CD4-positive, alpha-beta T cell (primary cell): ENCODE data around the gene TMEM107. TPM values are rescaled to one million over a fixed set of nuclear protein-coding genes. Genes with fewer than 3 reads are reported as not detected.

Experiments
- ATAC-seq: fragments of 200-7000 bp; cut with Tn5 transposase; one replicate; pipeline ENCODE4 v1.10.0; 2022; ENCODE audit warnings: mild to moderate bottlenecking; ENCODE audit not compliant: poor library complexity
- CTCF ChIA-PET: fragments of 350-600 bp; sonication (Branson Sonifier 250); formaldehyde crosslinking; loops from one replicate; lab custom pipeline; 2021; ENCODE audit warnings: antibody characterized with exemption, inconsistent platforms; lab: Charles Lee
- POLR2A ChIA-PET: fragments of 350-600 bp; sonication (Branson Sonifier 250); formaldehyde crosslinking; loops from one replicate; lab custom pipeline; 2021; ENCODE audit warnings: antibody characterized with exemption, inconsistent platforms; lab: Charles Lee
- DNase-seq, 14 experiments: peaks; one replicate each; pipeline ENCODE4 v3.0.0-alpha.2; 2013 to 2020; ENCODE audit warnings: mixed read lengths in 2 of 14
- H3K27ac ChIP-seq, 2 donors: one replicate each; pipeline versions ENCODE4 v1.5.1 to v1.7.0; 2013; ENCODE audit warnings: low read length in 2 of 2, low read depth in 1 of 2, mild to moderate bottlenecking in 1 of 2
- H3K27me3 ChIP-seq, 2 experiments: 1 replicate in 1 of 2; 2 replicates in 1 of 2; pipeline versions ENCODE4 v1.6.1 to v1.7.0; 2013; ENCODE audit warnings: low read length in 2 of 2, control low read depth in 1 of 2, mild to moderate bottlenecking in 1 of 2, moderate library complexity in 1 of 2; ENCODE audit not compliant: insufficient read depth in 2 of 2, control insufficient read depth in 1 of 2
- H3K36me3 ChIP-seq: one replicate; pipeline ENCODE4 v1.6.1; 2013; ENCODE audit warnings: low read length, control low read depth; ENCODE audit not compliant: insufficient read depth
- H3K4me1 ChIP-seq: one replicate; pipeline ENCODE4 v1.6.1; 2013; ENCODE audit warnings: low read length, control low read depth; ENCODE audit not compliant: insufficient read depth
- H3K4me3 ChIP-seq: one replicate; pipeline ENCODE4 v1.5.1; 2013; ENCODE audit warnings: mild to moderate bottlenecking, low read length, moderate library complexity
- H3K9me3 ChIP-seq, 2 experiments: 1 replicate in 1 of 2; 2 replicates in 1 of 2; pipeline versions ENCODE4 v1.6.1 to v1.7.0; 2013; ENCODE audit warnings: low read length in 2 of 2, mild to moderate bottlenecking in 2 of 2, control low read depth in 1 of 2, moderate library complexity in 1 of 2; ENCODE audit not compliant: control insufficient read depth in 1 of 2, insufficient read depth in 1 of 2
- H3K27ac Mint-ChIP-seq: one replicate; pipeline ENCODE4 v1.8.0; 2020; ENCODE audit warnings: mixed read lengths
- H3K27me3 Mint-ChIP-seq: one replicate; pipeline ENCODE4 v1.8.0; 2021; ENCODE audit warnings: mixed read lengths
- H3K36me3 Mint-ChIP-seq: one replicate; pipeline ENCODE4 v1.8.0; 2021; ENCODE audit warnings: low read depth, mixed read lengths
- H3K4me1 Mint-ChIP-seq: one replicate; pipeline ENCODE4 v1.8.0; 2021; ENCODE audit warnings: low read depth, mixed read lengths
- H3K4me3 Mint-ChIP-seq: one replicate; pipeline ENCODE4 v1.8.0; 2020; ENCODE audit warnings: mild to moderate bottlenecking, mixed read lengths
- H3K9me3 Mint-ChIP-seq: one replicate; pipeline ENCODE4 v1.8.0; 2020; ENCODE audit warnings: mixed read lengths
- intact Hi-C, 2 experiments: fragments of 100-400 bp; cut with DNase I in 1 of 2; cut with micrococcal nuclease in 1 of 2; formaldehyde crosslinking; loops; one replicate each; pipeline versions ENCODE4 v1.15.1 to v1.9.0; 2023 to 2025; cut with DNase I, micrococcal nuclease
- total RNA-seq, 174 experiments: library from RNA in 2 of 174; stranded (reverse) in 2 of 174; gene quantifications; one replicate each; pipeline ENCODE4 v1.2.3 and lab custom pipeline; 2021 to 2026
- TF ChIP-seq, protein P1 (sequence below): fragments of 200-600 bp; IDR thresholded peaks from one replicate; pipeline ENCODE4 v1.8.0; 2022; ENCODE audit warnings: antibody characterized with exemption, mild to moderate bottlenecking

Gene TMEM107
- total RNA-seq, 2 experiments from 2014 or later, result 12.2 to 12.9 TPM

GRCh38 chr17:8138374-8138671 is 37.9 kb downstream of the TMEM107 start:
- peaks cover 31% of the 10 kb centered on the region for H3K36me3 ChIP-seq
- no peaks in the 10 kb centered on the region for H3K27me3 ChIP-seq
- ChIA-PET POLR2A (interaction anchor here (0.6 to 5.6 kb wide), 21 partner anchors 10 to 157 kb away, joined by 3 to 105 read pairs (median 13); partner anchors contain the start of genes ALOXE3, AURKB, BORCS6 and CTC1), CTCF (interaction anchor here (0.9 to 4.6 kb wide), 26 partner anchors 8 to 162 kb away, joined by 3 to 42 read pairs (median 6); partner anchors contain the start of genes ALOXE3, BORCS6, CTC1 and HES7)
- no peaks in the 10 kb centered on the region for H3K9me3 Mint-ChIP-seq
- TF ChIP-seq, protein P1, sequence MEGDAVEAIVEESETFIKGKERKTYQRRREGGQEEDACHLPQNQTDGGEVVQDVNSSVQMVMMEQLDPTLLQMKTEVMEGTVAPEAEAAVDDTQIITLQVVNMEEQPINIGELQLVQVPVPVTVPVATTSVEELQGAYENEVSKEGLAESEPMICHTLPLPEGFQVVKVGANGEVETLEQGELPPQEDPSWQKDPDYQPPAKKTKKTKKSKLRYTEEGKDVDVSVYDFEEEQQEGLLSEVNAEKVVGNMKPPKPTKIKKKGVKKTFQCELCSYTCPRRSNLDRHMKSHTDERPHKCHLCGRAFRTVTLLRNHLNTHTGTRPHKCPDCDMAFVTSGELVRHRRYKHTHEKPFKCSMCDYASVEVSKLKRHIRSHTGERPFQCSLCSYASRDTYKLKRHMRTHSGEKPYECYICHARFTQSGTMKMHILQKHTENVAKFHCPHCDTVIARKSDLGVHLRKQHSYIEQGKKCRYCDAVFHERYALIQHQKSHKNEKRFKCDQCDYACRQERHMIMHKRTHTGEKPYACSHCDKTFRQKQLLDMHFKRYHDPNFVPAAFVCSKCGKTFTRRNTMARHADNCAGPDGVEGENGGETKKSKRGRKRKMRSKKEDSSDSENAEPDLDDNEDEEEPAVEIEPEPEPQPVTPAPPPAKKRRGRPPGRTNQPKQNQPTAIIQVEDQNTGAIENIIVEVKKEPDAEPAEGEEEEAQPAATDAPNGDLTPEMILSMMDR, result no peak
- H3K27ac Mint-ChIP-seq, result no peak overlapping the region
- intact Hi-C loops, result loop anchor here (1.0 to 5.0 kb wide), 11 partner anchors 12 to 162 kb away; partner anchors contain the start of gene HES7 (in 1 of the 2)
- peaks cover 26% of the 10 kb centered on the region for H3K4me1 ChIP-seq
- no peaks in the 10 kb centered on the region for H3K9me3 ChIP-seq
- H3K27me3 Mint-ChIP-seq, result no peaks in the 10 kb centered on the region
- no peak overlapping the region for H3K4me3 Mint-ChIP-seq
- H3K4me1 Mint-ChIP-seq, result no peaks in the 10 kb centered on the region
- no peak for ATAC-seq
- DNase-seq, result no peak
- H3K36me3 Mint-ChIP-seq, result peaks cover 32% of the 10 kb centered on the region
- H3K27ac ChIP-seq, result peak overlapping the region; percentile 71 to 91
- peak overlapping the region; percentile 71 for H3K4me3 ChIP-seq

DNA sequence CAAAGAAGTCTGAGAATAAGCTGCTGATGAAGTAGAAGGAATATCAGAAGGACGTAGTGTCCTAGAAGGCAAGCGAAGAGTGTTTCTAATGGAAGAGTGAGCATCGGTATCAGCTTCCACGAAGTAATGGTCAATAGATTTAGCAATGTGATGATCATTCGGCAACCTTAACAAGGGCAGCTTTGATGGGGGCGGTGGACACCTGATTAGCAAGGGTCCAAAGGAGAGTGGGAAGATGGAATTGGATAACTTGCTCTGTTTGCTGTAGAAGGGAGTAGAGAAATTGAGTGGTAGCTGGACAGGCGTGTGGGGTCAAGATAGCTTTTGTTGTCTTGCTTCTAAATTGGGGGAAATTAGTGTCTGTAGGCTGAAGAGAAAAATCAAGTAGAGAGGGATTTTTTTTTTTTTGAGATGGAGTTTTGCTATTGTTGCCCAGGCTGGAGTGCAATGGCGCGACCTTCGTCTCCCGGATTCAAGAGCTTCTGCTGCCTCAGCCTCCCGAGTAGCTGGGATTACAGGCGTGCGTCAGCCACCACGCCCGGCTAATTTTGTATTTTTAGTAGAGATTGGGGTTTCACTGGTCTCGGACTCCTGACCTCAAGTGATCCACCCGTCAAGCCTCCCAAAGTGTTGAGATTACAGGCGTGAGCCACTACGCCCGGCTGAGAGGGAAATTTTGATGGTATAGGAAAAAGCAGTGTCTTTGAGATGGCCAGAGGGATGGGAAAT is 38.4 kb downstream of the TMEM107 start:
- Histone ChIP-seq H3K27ac (no peak overlapping the region), H3K4me3 (peak overlapping the region; percentile 71), H3K9me3 (no peaks in the 10 kb centered on the region), H3K4me1 (peaks cover 26% of the 10 kb centered on the region), H3K36me3 (peaks cover 26% of the 10 kb centered on the region), H3K27me3 (no peaks in the 10 kb centered on the region)
- Mint-ChIP-seq H3K4me3 (no peak overlapping the region), H3K27me3 (no peaks in the 10 kb centered on the region), H3K36me3 (peaks cover 27% of the 10 kb centered on the region), H3K9me3 (no peaks in the 10 kb centered on the region), H3K4me1 (no peaks in the 10 kb centered on the region), H3K27ac (no peak overlapping the region)
- intact Hi-C loops, result loop anchor here (1.0 to 5.0 kb wide), 11 partner anchors 12 to 162 kb away; partner anchors contain the start of gene HES7 (in 1 of the 2)
- ATAC-seq (no peak), DNase-seq (no peak)
- POLR2A ChIA-PET, result interaction anchor here (0.6 to 5.6 kb wide), 17 partner anchors 10 to 112 kb away, joined by 3 to 105 read pairs (median 16); partner anchors contain the start of genes ALOXE3, AURKB, BORCS6 and CTC1
- CTCF ChIA-PET, result interaction anchor here (1.0 to 4.6 kb wide), 18 partner anchors 8 to 158 kb away, joined by 3 to 42 read pairs (median 10); partner anchors contain the start of genes ALOXE3, CTC1, HES7 and PFAS
- TF ChIP-seq, protein P1, result no peak

- no peaks in the 10 kb centered on the region for H3K36me3 Mint-ChIP-seq
- Histone ChIP-seq H3K9me3 (no peaks in the 10 kb centered on the region), H3K36me3 (no peaks in the 10 kb centered on the region), H3K4me1 (peaks cover 12% of the 10 kb centered on the region), H3K4me3 (no peak overlapping the region), H3K27me3 (no peaks in the 10 kb centered on the region), H3K27ac (no peak overlapping the region)
- TF ChIP-seq, protein P1, result no peak
- ChIA-PET CTCF (interaction anchor here (1.2 to 2.7 kb wide), 2 partner anchors 14 to 60 kb away, joined by 4 to 8 read pairs; no protein-coding TSS in a partner anchor), POLR2A (no interaction called here)
- H3K4me3 Mint-ChIP-seq, result no peak overlapping the region
- DNase-seq, result no peak
- ATAC-seq, result no peak
- intact Hi-C loops, result no loop called here
- H3K27ac Mint-ChIP-seq, result no peak overlapping the region
- H3K27me3 Mint-ChIP-seq, result no peaks in the 10 kb centered on the region
- no peaks in the 10 kb centered on the region for H3K9me3 Mint-ChIP-seq
- H3K4me1 Mint-ChIP-seq, result no peaks in the 10 kb centered on the region
Observed at GRCh38 chr17:8133941-8134340, 42.2 kb downstream of the TMEM107 start.
